ENCODE results near the gene MGLL.

DNA sequence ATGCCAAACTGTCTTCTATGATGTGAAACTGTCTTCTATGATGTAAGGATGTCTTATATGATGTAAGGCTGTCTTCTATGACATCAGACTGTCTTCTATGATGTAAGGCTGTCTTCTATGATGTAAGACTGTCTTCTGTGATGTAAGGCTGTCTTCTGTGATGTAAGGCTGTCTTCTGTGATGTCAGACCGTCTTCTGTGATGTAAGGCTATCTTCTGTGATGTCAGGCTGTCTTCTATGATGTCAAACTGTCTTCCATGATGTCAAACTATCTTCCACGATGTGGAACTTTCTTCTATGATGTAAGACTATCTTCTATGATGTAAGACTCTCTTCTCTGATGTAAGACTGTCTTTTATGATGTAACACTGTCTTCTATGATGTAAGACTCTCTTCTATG lies 27.9 kb downstream of the MGLL start:
- TF ChIP-seq, protein P1, sequence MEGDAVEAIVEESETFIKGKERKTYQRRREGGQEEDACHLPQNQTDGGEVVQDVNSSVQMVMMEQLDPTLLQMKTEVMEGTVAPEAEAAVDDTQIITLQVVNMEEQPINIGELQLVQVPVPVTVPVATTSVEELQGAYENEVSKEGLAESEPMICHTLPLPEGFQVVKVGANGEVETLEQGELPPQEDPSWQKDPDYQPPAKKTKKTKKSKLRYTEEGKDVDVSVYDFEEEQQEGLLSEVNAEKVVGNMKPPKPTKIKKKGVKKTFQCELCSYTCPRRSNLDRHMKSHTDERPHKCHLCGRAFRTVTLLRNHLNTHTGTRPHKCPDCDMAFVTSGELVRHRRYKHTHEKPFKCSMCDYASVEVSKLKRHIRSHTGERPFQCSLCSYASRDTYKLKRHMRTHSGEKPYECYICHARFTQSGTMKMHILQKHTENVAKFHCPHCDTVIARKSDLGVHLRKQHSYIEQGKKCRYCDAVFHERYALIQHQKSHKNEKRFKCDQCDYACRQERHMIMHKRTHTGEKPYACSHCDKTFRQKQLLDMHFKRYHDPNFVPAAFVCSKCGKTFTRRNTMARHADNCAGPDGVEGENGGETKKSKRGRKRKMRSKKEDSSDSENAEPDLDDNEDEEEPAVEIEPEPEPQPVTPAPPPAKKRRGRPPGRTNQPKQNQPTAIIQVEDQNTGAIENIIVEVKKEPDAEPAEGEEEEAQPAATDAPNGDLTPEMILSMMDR (conservative IDR thresholded peaks at IDR 0.05 in 1 of 2, IDR thresholded peaks at IDR 0.05 in 1 of 2; ENCODE audit: extremely low read depth in 1 of 2, insufficient read depth in 1 of 2, low read depth in 1 of 2, low read length in 2 of 2): no peak
- no peak for TF ChIP-seq EZH2 (IDR thresholded peaks at IDR 0.05; ENCODE audit: borderline replicate concordance, low read length)
